CD4-positive, alpha-beta T cell treated with Interleukin-2 at 100 ng/mL for 4 hours (primary cell): Measurements from ENCODE around the gene CNST.
"Not testable (repeated sequence)": the region's sequence is repeated elsewhere in the genome, so short reads cannot be mapped to it uniquely, and the experiment has no call there.

Experiments used
- DNase-seq: peaks from one replicate; pipeline ENCODE4 v3.0.0-alpha.2; 2020; ENCODE audit warnings: low spot score

Gene CNST

DNA sequence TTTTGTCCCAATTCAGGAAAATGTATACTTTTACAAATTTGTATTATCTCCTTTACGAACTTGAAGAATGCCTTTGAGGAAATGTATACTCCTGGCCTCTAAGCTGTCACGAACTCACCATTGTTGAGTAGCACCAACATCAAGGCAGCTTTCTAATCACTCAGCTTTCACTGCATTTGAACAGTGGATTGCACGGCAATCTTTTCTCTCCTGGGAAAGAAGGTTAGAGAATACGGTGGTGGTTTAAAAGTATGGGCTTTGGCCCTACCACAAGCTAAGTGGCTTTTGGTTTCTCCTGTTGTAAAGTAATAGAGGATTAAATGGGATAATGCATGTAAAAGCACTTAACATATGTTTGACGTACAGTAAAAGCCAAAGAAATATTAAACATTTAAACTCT lies 57.8 kb downstream of the CNST start:
- DNase-seq: no peak

DNA sequence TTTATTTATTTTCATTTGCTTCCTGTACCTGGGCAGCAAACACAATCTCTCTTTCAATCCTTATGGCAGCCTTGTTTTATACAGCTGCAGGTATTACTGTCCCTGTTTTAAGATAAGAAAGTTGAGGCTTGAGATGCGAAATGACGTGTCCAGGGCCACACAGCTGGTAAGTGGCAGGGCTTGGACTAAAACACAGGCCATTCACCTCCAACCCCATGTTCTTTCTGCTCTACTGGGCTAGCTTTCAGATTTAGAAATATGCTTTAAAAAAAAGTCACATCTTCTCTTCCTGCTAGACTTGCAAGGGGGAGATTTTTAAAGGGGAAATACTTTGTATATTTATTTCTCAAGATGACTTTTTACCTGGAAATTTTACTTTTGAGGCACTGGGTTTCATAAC lies 62.8 kb downstream of the CNST start:
- no peak for DNase-seq

DNA sequence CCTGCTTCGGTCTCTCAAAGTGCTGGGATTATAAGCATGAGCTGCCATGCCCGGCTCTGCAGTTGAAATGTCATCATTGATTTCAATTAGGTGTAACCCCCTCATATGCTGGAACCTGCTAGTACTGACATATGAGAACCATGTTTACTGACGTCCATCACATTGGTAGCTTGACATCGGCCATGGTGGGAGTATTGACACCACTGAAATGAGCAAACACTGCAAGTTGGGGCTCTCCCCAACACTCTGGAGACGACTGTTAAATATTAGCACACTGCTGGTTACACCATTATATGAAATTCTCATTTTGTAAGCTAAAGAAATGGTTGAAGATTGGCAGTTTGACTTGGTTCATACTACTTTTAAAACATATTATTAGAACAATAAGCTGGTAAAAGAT lies 63.7 kb downstream of the CNST start:
- no peak for DNase-seq

DNA sequence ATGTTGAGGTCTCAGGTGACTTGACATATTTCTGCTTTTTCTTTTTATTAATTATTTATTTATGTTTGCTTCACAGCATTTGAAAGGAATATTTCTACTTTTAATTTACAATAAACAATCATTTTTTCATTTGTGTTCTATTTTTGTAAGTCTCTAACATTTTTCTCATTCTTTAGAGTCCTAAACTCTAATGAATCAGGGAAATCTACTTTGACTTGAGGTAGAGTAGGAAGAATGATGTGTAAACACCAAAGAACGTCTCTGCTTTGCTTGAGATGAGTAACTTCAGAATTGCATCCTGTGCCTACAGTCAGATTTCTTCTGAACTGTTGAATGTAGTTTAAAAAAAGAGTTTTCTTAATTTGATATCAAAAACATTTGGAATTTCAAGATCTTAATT lies 65.2 kb downstream of the CNST start:
- DNase-seq: no peak

DNA sequence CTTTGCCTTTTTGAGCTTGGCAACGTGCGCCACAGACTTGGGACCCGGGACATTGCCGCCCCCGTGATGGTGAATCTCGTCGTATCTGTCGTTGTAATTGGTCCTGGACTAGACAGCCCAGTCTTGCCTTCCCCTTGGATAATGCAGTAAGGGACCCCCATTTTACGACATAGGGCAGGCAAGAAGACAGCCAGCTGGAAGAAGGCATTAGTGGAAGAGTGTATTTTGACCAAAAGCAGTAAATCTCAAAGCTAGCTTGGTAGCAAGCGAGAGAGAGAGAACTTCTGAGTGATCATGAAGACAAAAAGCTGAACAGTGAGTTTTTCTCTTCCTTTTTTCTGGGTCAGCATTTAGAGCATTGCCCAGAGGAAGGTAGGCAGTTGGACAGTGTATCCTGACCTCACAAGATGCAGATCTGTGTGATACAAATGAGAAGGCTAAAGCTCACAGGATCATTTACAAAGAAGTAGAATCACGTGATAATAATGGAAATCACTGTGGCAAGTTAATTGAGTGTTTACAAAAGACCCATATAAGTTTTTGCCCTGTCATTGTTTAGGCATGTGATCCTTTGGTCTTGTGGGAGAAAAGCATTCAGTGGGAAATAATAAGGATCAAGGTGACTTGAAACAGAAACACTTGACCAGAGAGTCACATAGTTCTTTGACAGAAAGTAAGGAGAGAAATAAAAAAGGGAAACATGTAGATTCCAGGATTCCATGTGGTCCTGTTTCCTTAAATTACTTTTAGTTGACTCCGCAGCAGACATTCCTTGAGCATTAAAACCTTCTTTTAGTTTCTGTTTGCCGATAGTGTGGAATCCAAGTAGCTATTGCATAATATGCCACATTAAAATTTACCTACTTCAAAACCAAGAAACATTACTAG lies 66.3 kb downstream of the CNST start:
- DNase-seq: no peak

DNA sequence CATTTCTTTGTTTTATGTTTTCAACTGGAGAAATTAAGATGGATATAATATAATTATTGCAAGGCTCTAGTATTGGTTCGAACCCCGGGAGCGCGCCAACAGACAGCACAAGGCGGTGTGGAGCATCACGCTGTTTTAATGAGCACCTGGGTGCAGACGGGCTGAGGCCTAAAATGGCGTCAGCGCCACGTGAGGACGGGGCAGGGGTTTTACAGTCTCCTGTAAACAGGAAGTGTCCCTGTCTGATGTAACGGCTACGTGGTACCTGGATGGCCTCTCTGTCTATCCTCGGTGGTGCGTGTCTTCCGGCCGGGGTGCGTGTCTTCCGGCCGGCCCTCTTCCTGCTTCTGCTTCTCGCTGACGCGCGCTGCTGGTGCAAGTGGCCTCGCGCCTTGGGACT lies 68.4 kb downstream of the CNST start:
- not testable (repeated sequence) for DNase-seq

DNA sequence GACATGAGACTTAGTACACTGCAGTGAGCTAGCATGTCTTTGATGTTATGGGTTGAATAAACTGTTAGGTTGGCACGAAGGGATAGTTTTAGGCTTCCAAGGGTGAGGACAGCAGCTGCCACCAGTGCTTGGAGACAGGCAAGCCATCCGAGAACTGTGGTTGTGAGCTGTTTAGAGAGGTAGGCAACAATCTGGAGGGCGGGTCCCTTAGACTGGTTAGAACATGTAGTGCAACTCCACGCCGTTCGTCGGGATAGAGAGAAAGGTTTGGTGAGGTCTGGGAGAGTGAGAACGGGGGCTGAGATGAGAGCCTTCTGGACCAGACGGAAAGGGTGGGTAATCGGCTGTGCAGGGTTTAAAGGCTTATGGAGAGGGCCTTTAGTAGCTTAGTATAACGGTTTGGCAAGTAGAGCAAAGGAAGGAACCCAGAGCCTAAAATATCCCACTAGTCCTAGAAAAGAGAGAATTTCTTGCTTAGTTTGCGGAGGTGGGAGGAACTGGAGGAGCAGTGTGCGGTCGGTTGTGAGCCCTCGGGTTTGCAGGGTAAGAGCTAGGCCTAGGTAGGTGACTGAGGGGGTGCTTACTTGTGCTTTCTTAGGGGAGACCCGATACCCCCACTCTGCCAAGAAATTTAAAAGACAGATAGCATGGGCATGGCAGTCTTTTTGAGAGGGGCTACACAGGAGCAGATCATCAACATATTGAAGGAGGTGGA lies 72.8 kb downstream of the CNST start:
- no peak for DNase-seq

DNA sequence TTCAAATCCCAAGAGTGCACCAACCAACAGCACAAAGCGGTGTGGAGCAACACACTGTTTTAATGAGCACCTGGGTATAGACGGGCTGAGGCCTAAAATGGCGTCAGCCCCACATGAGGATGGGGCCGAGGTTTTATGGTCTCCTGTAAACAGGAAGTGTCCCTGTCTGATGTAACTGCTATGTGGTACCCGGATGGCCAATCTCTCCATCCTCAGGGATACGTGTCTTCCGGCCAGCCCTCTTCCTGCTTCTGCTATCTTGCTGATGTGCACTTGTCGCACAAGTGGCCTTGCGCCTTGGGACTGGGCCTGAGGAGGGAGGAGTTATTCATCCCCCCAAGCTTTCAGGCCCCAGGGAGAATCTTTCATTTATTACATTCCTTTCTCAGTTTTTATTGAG lies 73.5 kb downstream of the CNST start:
- DNase-seq: no peak

DNA sequence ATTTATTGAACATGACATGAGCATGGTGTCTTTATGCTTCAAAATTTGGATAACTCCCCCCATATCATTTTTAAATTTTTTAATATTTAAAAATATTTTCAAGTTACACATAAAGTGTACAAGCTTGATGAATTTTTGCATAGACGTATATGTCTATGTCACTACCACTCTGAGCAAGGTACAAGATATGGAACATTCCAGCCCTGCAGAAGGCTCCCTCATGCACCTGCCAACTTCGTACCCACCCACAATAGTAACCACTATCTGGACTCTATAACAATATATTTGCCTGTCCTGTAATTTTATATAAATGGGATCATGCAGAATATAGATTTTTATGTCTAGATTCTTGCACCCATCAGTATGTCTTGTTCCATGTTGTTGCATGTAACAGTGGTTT lies 74.5 kb downstream of the CNST start:
- DNase-seq: no peak

DNA sequence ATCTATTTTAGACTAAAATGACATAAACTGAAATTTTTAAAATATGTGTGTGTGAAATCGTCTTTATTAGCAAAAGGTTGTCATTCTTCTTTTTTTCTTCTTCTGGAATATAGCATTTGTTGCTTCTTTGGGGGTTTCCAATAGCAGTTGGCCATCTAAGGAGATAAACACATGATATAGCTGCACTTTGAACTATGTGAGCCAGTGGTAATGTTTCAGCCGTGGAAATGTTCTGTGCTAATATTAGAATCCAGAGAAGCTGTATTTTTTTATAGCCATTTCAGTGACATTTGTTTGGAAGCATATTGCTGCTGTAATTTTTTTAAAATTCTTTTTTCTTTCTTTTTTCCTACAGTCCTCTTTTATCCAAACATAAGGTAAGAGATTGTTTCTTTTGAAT lies 75.1 kb downstream of the CNST start:
- DNase-seq: no peak

DNA sequence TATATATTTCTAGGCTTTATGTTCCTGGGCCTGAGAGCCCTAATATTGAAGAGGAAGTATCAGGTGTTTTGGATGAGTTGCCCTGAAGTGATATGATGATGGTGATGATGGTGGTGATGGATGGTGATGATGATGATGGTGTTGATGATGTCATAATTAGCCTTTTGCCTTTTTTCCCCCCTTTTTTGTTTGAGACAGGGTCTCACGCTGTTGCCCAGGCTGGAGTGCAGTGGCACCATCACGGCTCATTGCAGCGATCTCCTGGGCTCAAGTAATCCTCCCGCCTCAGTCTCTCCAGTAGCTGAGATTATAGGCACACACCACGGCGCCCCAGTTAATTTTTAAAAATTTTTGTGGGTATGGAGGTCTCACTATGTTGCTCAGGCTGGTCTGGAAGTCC lies 76.5 kb downstream of the CNST start:
- no peak for DNase-seq

DNA sequence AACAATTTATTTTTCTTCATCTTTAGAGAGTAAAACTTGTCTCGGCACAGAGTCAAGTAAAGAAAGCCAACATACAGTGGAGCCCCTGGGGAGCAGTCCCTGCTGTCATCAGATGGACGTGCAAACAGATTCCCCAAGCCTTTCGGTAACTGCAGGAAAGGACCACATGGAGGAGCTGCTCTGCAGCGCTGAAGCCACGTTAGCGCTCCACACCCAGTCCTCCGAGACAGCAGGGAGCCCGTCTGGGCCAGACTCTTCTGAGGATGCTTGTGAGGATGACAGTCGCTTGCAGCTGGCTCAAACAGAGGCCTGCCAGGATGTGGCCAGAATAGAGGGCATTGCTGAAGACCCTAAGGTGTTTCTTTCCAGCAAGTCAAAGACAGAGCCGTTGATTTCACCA lies 80.9 kb downstream of the CNST start:
- no peak for DNase-seq

DNA sequence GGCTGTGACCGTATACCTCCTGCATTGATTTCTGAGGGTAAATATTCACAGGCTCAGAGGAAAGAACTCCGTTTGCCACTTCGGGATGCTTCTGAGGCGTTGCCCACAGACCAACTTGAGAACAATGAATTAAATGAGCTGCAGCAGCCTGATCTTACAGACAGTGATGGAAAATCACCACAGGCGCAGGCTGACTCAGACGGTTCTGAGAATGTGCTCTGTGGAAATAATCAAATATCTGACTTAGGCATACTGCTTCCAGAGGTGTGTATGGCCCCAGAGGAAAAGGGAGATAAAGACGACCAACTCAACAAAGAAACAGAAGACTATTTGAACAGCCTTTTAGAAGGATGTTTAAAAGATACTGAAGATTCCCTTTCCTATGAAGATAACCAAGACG lies 81.3 kb downstream of the CNST start:
- no peak for DNase-seq

DNA sequence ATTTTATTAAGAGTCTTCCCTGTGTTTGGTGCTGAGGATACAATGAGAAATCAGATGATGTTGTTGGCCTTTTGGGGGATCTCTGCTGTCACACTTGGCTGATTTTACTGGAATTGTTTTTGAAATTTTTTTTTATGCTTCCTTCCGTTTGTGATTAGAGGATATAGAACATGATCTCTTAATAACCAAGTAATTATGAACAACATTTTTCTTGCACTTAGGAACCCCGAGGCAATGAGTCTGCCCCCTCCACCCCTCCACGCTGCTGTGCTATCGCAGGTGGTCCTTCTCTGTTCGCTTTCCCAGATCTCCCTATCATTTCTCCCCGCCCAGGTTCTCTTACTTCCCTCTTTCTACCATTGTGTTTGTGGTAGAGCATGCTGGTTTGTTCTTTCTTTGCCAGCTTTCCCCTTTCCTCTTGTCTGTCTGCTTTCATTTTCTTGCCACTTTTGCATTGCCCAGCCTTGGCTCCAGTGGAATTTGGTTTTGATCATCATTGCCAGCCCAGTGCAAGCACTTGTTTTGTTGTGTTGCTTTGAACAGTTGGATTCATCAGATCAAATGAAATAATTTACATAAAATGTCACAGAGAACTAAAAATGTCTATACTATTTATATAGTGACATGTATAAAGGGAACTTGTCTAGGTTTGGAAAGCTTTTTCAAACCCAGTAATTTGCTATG lies 84.9 kb downstream of the CNST start:
- DNase-seq: no peak

DNA sequence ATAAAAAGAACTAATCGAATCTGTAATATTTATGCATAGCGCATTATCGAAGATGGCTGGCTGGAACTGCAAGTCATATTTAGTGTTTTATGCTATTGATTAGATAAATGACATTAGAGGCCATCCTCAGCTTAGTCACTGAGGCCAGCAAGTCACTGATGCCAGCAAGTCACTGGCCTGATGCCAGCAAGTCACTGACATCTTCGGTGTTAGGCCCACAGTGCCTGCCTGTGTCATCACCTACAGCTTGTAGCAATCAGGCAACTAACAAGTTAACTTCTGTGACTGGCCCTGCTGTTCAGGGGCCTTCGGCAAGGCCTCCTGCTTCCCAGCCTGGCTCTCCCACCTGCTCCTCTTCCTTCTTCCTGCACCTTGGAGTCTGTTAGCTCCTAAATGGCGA lies 92.3 kb downstream of the CNST start:
- DNase-seq: no peak

DNA sequence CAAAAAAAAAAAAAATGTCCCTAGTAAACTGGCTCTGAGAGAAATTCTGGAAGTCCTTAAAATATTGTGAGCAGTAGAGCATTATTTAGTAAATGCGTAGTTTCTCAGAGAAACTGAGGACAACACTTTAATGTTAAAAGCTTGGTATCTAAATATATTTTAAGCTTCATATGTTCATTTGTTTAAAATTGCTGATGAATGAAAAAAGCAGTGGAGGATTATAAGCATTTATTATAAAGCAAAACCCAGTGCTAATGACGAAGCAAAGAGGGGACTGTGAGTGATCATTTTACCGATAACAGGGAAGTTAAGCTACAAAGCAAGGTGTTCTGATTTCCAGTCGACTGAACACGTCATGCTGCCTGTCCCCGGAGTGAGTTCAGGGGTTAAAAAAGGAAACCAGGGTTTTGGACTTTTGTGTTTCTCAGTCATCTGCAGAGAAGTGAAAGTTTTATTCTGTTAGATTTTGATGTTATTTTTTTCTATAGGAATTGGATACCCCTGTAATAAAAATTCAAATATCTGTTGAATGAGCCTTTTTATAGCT lies 93.4 kb downstream of the CNST start:
- no peak for DNase-seq

DNA sequence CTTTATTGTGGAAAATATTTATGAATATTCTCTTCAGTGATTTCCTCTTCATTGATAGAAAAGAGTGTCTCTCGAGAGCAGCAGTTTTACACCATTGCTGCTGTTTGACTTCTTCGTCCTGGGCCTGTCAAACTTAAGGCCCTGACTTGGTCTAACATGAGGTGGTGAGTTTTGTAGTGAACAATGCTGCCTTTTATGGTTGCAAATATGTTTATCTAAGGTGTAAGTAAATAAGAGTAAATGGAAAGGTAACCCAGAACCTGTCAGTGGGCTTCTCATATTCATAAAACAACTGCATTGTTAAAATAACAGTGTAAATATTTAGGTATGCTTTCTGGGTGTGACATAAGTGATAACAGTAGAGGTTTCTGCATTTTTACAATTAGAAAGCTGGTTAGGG lies 95.2 kb downstream of the CNST start:
- DNase-seq: no peak

DNA sequence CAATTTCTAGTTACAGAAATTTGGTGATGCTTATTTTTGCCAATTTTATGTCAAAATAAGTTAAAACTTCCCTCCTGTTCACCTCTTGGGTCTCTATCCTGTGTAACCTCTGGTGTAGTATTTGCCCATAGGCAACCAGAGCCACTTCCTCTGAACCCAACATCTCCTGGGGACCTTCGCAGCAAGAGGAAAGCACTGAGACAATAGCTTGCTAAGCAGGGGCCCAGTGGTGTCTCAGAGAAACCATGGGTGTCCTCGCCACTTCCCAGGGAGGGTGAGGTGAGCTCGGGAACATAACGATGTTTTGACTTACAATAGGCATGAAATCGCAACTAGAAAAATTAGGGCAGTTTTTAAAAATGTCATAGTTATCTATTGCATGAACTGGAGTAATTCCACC lies 101.5 kb downstream of the CNST start:
- no peak for DNase-seq

DNA sequence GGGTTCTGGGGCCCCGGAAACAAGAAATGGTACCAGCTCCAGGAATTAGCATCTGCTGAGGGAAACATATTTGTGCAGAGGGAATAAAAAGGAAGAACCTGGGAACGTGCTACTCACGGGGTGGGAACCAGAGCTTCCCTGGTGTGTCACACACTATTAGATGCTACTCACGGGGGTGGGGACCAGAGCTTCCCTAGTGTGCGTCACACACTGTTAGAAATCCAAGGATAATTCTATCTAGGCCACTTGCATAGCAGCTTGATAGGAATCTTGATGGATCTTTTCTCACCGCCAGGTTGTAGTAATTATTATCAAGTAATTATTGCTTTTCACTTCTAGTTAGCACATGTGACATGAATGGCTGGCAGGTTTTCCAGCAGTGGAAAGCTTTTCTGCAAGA lies 103.4 kb downstream of the CNST start:
- no peak for DNase-seq

DNA sequence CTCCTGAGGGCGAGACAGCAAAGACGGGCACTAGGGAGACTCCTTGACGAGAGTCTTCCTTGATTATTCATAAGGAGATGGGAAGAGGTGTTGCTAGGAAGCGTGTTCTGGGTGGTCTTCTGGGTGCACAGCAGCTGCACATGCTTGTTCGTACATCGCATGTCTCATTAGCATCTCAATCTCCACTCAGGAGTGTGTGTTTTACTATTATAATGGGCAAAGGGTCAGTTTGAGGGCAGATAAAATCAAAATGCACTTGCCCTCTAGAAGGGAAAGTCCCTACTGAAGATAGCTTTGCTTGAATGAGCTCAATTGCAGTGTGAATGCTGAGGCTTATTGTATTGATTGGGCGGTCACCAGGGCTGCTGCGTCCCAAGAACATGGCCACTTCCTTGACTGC lies 107.8 kb downstream of the CNST start:
- no peak for DNase-seq

DNA sequence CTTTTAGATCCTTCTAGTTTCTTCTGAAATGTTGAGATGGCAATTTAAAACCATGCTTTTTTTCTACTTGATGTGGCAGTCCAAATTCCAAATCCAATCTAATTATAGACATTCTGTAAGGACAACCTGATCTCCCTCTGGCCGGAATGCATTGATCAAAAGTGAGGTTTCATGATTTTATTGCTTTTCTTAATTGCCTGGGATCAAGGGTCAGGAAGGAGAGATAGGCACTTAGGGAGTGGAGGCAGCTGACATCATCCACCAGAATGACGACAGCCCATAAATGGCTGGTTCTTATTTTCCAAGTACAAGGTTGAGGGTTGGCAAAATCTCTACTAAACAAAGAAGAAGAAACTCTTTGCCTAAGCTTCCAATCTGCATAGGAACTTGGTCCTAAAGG lies 111.6 kb downstream of the CNST start:
- DNase-seq: no peak

DNA sequence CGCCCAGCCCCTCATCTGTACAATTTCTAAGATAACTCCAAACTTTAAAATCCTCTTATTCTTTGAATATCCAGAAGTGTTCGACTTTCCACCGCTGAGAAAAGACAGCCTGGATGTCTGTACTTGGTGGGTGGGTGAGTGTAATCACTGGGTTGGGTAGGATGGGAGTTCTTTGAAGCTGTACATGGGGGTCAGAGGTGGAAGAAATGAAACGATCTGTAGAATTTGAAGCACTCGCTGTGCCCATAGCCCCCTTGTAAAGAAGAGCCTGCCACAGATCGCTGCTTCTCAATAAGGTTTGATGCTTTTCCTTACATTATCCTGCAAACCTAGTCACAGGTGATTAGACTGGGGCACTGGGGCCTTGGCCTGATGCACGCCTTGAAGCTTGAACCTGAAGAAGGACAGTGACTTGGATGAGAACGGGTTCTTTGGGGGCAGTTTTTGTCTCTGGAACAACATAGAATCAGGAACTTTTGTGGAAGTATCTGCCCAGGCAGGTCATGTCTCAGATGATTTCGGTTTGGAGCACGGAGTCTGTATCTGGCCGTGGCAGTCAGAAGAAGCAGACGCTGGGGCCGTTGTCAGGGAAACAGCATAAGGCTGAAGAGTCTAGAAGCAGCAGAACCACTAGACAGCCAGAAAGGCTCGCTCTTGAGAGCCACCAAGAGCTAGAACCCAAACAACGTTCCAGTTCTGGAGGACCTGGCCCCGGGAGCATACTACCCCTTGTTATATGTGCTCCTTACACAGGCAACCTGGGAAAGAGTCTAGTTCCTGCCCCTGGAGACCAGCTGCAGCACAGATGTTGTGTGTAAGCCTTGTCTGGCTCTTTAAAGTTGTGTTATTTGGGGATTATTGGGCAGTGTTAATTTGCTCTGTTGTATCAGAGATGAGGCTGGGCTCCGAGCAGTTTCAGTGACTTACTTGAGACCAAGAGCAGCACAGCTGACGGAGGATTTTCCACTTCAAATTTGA lies 112.8 kb downstream of the CNST start:
- DNase-seq: no peak
